Breast epithelium (tissue), 4 donors: ENCODE data around the gene ATG5. TPM values are rescaled to one million over a fixed set of nuclear protein-coding genes. Genes with fewer than 3 reads are reported as not detected.
"Not testable (repeated sequence)": the region's sequence is repeated elsewhere in the genome, so short reads cannot be mapped to it uniquely, and the experiment has no call there.

ENCODE experiments used
- DNase-seq, 2 donors: peaks; one replicate each; pipeline ENCODE4 v3.0.0-alpha.2; 2019; ENCODE audit warnings: low spot score in 2 of 2
- H3K27ac ChIP-seq, 2 donors: fragments of 200-600 bp; sonication (generic) in 1 of 2; one replicate each; pipeline ENCODE4 v1.5.1; 2016 to 2019; ENCODE audit warnings: mild to moderate bottlenecking in 1 of 2
- H3K27me3 ChIP-seq, 2 donors: fragments of 200-600 bp; sonication (generic) in 1 of 2; one replicate each; pipeline versions ENCODE4 v1.5.1 to v1.6.0; 2017 to 2019; ENCODE audit warnings: control low read depth in 1 of 2, mild to moderate bottlenecking in 1 of 2
- H3K36me3 ChIP-seq: fragments of 200-600 bp; one replicate; pipeline ENCODE4 v1.5.1; 2019
- H3K4me1 ChIP-seq, 2 donors: fragments of 200-600 bp; sonication (generic); one replicate each; pipeline ENCODE4 v1.5.1; 2016 to 2019; ENCODE audit warnings: control low read depth in 1 of 2
- H3K4me3 ChIP-seq, 3 donors: fragments of 200-600 bp; sonication (generic); 1 replicate in 2 of 3; 2 replicates in 1 of 3; pipeline ENCODE4 v1.5.1; 2016 to 2019; ENCODE audit warnings: mild to moderate bottlenecking in 3 of 3, moderate library complexity in 2 of 3
- H3K9me3 ChIP-seq, 2 donors: fragments of 200-600 bp; sonication (generic) in 1 of 2; one replicate each; pipeline ENCODE4 v1.5.1; 2016 to 2019; ENCODE audit warnings: control low read depth in 1 of 2
- CTCF ChIP-seq, 3 donors: fragments of 450-650 bp; IDR thresholded peaks; one replicate each; pipeline ENCODE4 v1.5.1; 2016 to 2017; ENCODE audit warnings: antibody characterized with exemption in 3 of 3, mild to moderate bottlenecking in 3 of 3, moderate library complexity in 3 of 3
- POLR2A ChIP-seq: fragments of 450-650 bp; IDR thresholded peaks from one replicate; pipeline ENCODE4 v1.6.1; 2016; ENCODE audit warnings: antibody characterized with exemption, mild to moderate bottlenecking, moderate library complexity
- POLR2AphosphoS5 ChIP-seq, 3 donors: sonication (generic); formaldehyde crosslinking; IDR thresholded peaks; one replicate each; pipeline ENCODE4 v1.6.1; 2017; ENCODE audit warnings: antibody characterized with exemption in 3 of 3
- intact Hi-C: fragments of 100-400 bp; cut with DNase I; formaldehyde crosslinking; loops from one replicate; pipeline ENCODE4 v1.15.1; 2023; ENCODE audit warnings: low total_unique reads
- total RNA-seq, 3 donors: library from RNA; depleted of rRNA; stranded (reverse); fragments of >200 nt; gene quantifications; one replicate each; pipeline ENCODE4 v1.1.0, GENCODE V29; 2016

Gene ATG5
- total RNA-seq, 3 donors from 2014 or later: 35.8 to 51.1 (median 45.9) TPM

GRCh38 chr6:106253731-106254130 lies 71.8 kb downstream of the ATG5 start:
- no peak overlapping the region for H3K4me3 ChIP-seq
- H3K27ac ChIP-seq: no peak overlapping the region
- H3K27me3 ChIP-seq: no peaks in the 10 kb centered on the region
- H3K36me3 ChIP-seq: no peaks in the 10 kb centered on the region
- intact Hi-C loops: no loop called here
- no peak for DNase-seq
- no peak for TF ChIP-seq POLR2AphosphoS5 (IDR thresholded peaks at IDR 0.05)
- H3K4me1 ChIP-seq: peaks cover 0 to 5% of the 10 kb centered on the region in 2 donors
- H3K9me3 ChIP-seq: no peaks in the 10 kb centered on the region

GRCh38 chr6:106253172-106253571 lies 72.4 kb downstream of the ATG5 start:
- no peaks in the 10 kb centered on the region for H3K9me3 ChIP-seq
- H3K27me3 ChIP-seq: no peaks in the 10 kb centered on the region
- H3K27ac ChIP-seq: no peak overlapping the region
- no peak for DNase-seq
- H3K4me1 ChIP-seq: peaks cover 0 to 5% of the 10 kb centered on the region in 2 donors
- intact Hi-C loops: no loop called here
- H3K36me3 ChIP-seq: no peaks in the 10 kb centered on the region
- no peak overlapping the region for H3K4me3 ChIP-seq
- no peak for TF ChIP-seq POLR2A
- TF ChIP-seq POLR2AphosphoS5 (IDR thresholded peaks at IDR 0.05): no peak
- no peak for TF ChIP-seq CTCF (IDR thresholded peaks at IDR 0.05)

GRCh38 chr6:106252687-106253086 lies 72.9 kb downstream of the ATG5 start:
- no peak for DNase-seq
- intact Hi-C loops: no loop called here
- Histone ChIP-seq H3K9me3 (no peaks in the 10 kb centered on the region), H3K36me3 (no peaks in the 10 kb centered on the region), H3K27ac (no peak overlapping the region), H3K27me3 (no peaks in the 10 kb centered on the region), H3K4me3 (no peak overlapping the region), H3K4me1 (peaks cover 0 to 3% of the 10 kb centered on the region in 2 donors)
- TF ChIP-seq POLR2AphosphoS5 (IDR thresholded peaks at IDR 0.05) (no peak), POLR2A (no peak), CTCF (IDR thresholded peaks at IDR 0.05) (no peak)

- H3K4me1 ChIP-seq, DNase-seq: not testable (repeated sequence)
Measured at GRCh38 chr6:106251531-106252255, 73.9 kb downstream of the ATG5 start.

GRCh38 chr6:106250953-106251352 lies 74.6 kb downstream of the ATG5 start:
- TF ChIP-seq POLR2A: no peak
- no peak for TF ChIP-seq CTCF (IDR thresholded peaks at IDR 0.05)
- no peak for TF ChIP-seq POLR2AphosphoS5 (IDR thresholded peaks at IDR 0.05)
- Histone ChIP-seq H3K4me3 (no peak overlapping the region), H3K27me3 (no peaks in the 10 kb centered on the region), H3K9me3 (no peaks in the 10 kb centered on the region), H3K36me3 (no peaks in the 10 kb centered on the region), H3K27ac (no peak overlapping the region), H3K4me1 (no peaks in the 10 kb centered on the region)
- intact Hi-C loops: no loop called here
- DNase-seq: no peak

More at GRCh38 chr6:106251531-106252255, 73.9 kb downstream of the ATG5 start:
- H3K4me3 ChIP-seq, intact Hi-C loops, H3K9me3 ChIP-seq, H3K27ac ChIP-seq, H3K36me3 ChIP-seq, H3K27me3 ChIP-seq: not testable (repeated sequence)

GRCh38 chr6:106249658-106250057 lies 75.9 kb downstream of the ATG5 start:
- H3K9me3 ChIP-seq: no peaks in the 10 kb centered on the region
- intact Hi-C loops: no loop called here
- DNase-seq: no peak
- no peaks in the 10 kb centered on the region for H3K36me3 ChIP-seq
- H3K4me3 ChIP-seq: no peak overlapping the region
- TF ChIP-seq POLR2AphosphoS5 (IDR thresholded peaks at IDR 0.05): no peak
- no peak for TF ChIP-seq POLR2A
- TF ChIP-seq CTCF (IDR thresholded peaks at IDR 0.05): no peak
- no peak overlapping the region for H3K27ac ChIP-seq
- H3K4me1 ChIP-seq: no peaks in the 10 kb centered on the region
- no peaks in the 10 kb centered on the region for H3K27me3 ChIP-seq
